ENCODE results near the gene C2orf72. TPM values are rescaled to one million over a fixed set of nuclear protein-coding genes. Genes with fewer than 3 reads are reported as not detected.

The C2orf72 gene
- total and polyA plus RNA-seq, 2 of the 13 experiments (the other 11 are each of a cell fraction or from before 2014, with no cell fraction given): 147 to 203 TPM

DNA sequence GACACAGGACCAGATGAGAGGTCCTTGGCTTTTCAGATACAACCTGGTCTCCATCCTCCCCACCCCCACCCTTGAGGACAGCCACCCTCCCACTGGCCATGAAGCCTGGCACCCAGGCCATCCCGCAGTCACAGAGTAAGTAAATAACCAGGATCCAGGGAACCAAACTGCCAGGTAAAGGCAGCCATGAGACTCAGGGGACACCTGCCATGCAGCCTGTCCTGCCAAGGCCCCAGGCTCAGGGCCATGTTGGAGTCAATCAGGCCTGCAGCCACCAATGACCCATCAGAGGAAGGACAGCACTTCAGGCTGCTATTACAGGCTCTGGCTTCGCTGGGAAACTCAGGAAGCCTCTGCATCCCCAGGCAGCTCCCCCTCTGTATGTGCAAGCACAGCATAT, 25.8 kb upstream of the C2orf72 start (continued):
- TF ChIP-seq, protein P1, sequence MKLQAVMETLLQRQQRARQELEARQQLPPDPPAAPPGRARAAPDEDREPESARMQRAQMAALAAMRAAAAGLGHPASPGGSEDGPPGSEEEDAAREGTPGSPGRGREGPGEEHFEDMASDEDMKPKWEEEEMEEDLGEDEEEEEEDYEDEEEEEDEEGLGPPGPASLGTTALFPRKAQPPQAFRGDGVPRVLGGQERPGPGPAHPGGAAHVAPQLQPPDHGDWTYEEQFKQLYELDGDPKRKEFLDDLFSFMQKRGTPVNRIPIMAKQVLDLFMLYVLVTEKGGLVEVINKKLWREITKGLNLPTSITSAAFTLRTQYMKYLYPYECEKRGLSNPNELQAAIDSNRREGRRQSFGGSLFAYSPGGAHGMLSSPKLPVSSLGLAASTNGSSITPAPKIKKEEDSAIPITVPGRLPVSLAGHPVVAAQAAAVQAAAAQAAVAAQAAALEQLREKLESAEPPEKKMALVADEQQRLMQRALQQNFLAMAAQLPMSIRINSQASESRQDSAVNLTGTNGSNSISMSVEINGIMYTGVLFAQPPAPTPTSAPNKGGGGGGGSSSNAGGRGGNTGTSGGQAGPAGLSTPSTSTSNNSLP (IDR thresholded peaks at IDR 0.05; ENCODE audit: low read depth, low read length): no peak
- no peak for TF ChIP-seq ZBTB1 (CRISPR knock-in tag; IDR thresholded peaks at IDR 0.05; ENCODE audit: borderline replicate concordance)

DNA sequence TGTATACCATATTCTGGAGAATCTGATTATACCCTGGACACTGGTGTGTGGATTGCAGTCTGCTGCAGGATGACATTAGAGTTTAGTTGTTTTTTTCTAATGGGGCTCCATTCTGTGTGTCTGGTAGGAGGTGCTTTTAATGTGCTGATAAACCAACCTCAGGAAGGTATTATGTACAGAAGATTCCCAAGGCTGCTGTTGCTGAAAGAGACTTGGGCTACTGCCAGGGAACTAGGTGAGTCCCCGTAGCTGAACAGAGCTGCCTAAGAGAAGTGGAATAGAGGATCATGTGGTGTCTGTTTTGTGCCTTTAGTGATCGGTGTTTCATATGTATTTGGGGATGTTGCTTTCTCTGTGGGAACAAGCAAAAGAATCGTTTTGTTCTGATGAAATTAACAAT, 24.9 kb upstream of the C2orf72 start:
- Histone ChIP-seq H3K27ac (ENCODE audit: extremely low read length, insufficient read depth, low read length) (no peak overlapping the region), H3K27me3 (ENCODE audit: control insufficient read depth in 1 of 2, insufficient read depth in 2 of 2, low read length in 2 of 2) (peaks cover 3 to 63% of the 10 kb centered on the region in 2 experiments; a peak in 4 of 5 replicates), H3K79me2 (ENCODE audit: insufficient read depth, low read length) (no peaks in the 10 kb centered on the region), H3K4me3 (replicated peaks in 1 of 3; ENCODE audit: insufficient read depth in 1 of 3, low read depth in 2 of 3, low read length in 3 of 3) (no peak overlapping the region), H3K36me3 (replicated peaks in 1 of 2; ENCODE audit: control insufficient read depth in 1 of 2, insufficient read depth in 2 of 2, low read length in 2 of 2) (no peaks in the 10 kb centered on the region), H3K4me2 (ENCODE audit: low read depth, low read length) (no peak overlapping the region), H3K9me3 (ENCODE audit: low read length) (no peaks in the 10 kb centered on the region), H4K20me1 (ENCODE audit: insufficient read depth, low read length) (no peaks in the 10 kb centered on the region), H3K4me1 (ENCODE audit: insufficient read depth, low read length) (peaks cover 35% of the 10 kb centered on the region), H2AFZ (ENCODE audit: low read length) (no peak overlapping the region), H3K9ac (ENCODE audit: insufficient read depth, low read depth, low read length) (no peak overlapping the region)
- in situ Hi-C loops (cut with HindIII; ENCODE audit: extremely low pct_ligation_motif_present, low pct_unique_long_range_greater_than_20kb): no loop called here
- BruUV-seq (replicated peaks): no TSS peak
- WGBS (ENCODE audit: low lambda C conversion rate): 36% methylated on average over 3 of the region's 3 CpGs
- ChIA-PET CTCF (ENCODE audit: low intra/inter-chr PET ratio, low total read pairs) (no interaction called here), POLR2A (interaction anchor here (1.1 kb wide), 1 partner anchor 38 kb away, joined by 3 read pairs; no protein-coding TSS in a partner anchor)
- intact Hi-C loops (cut with micrococcal nuclease; ENCODE audit: unreplicated experiment): no loop called here
- no peak for ATAC-seq
- DNase-seq (ENCODE audit: low spot score): no peak
- FAIRE-seq: no peak
- TF ChIP-seq MAFG (CRISPR knock-in tag; IDR thresholded peaks at IDR 0.05) (no peak), DR1 (CRISPR knock-in tag; IDR thresholded peaks at IDR 0.05) (no peak), KMT2A (CRISPR knock-in tag; IDR thresholded peaks at IDR 0.05) (no peak), ZNF615 (CRISPR knock-in tag; IDR thresholded peaks at IDR 0.05; ENCODE audit: borderline replicate concordance) (no peak), CEBPB (IDR thresholded peaks at IDR 0.05; ENCODE audit: borderline replicate concordance, low read depth, low read length) (no peak), NONO (IDR thresholded peaks at IDR 0.05) (no peak), NONO (CRISPR knock-in tag; conservative IDR thresholded peaks at IDR 0.05) (no peak), ZNF432 (CRISPR knock-in tag; IDR thresholded peaks at IDR 0.05; ENCODE audit: borderline replicate concordance) (no peak), SAFB2 (CRISPR knock-in tag; IDR thresholded peaks at IDR 0.05; ENCODE audit: borderline replicate concordance, low read depth) (no peak), NCOR1 (IDR thresholded peaks at IDR 0.05; ENCODE audit: borderline replicate concordance, low read length) (no peak), KAT2B (IDR thresholded peaks at IDR 0.05; ENCODE audit: borderline replicate concordance, low read depth, low read length) (no peak), DMAP1 (CRISPR knock-in tag; IDR thresholded peaks at IDR 0.05) (no peak)
- TF ChIP-seq, protein P2, sequence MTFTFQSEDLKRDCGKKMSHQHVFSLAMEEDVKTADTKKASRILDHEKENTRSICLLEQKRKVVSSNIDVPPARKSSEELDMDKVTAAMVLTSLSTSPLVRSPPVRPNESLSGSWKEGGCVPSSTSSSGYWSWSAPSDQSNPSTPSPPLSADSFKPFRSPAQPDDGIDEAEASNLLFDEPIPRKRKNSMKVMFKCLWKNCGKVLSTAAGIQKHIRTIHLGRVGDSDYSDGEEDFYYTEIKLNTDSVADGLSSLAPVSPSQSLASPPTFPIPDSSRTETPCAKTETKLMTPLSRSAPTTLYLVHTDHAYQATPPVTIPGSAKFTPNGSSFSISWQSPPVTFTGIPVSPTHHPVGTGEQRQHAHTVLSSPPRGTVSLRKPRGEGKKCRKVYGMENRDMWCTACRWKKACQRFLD (CRISPR knock-in tag; IDR thresholded peaks at IDR 0.05; ENCODE audit: borderline replicate concordance): no peak
- TF ChIP-seq, protein P3, sequence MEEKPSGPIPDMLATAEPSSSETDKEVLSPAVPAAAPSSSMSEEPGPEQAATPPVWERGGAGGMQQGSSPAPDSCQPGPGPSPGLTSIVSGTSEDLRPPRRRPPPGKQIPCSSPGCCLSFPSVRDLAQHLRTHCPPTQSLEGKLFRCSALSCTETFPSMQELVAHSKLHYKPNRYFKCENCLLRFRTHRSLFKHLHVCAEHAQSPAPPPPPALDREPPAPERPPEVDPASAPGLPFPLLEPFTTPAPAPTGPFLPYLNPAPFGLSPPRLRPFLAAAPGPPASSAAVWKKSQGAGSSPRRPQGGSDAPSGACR (CRISPR knock-in tag; IDR thresholded peaks at IDR 0.05): no peak
- TF ChIP-seq, protein P4, sequence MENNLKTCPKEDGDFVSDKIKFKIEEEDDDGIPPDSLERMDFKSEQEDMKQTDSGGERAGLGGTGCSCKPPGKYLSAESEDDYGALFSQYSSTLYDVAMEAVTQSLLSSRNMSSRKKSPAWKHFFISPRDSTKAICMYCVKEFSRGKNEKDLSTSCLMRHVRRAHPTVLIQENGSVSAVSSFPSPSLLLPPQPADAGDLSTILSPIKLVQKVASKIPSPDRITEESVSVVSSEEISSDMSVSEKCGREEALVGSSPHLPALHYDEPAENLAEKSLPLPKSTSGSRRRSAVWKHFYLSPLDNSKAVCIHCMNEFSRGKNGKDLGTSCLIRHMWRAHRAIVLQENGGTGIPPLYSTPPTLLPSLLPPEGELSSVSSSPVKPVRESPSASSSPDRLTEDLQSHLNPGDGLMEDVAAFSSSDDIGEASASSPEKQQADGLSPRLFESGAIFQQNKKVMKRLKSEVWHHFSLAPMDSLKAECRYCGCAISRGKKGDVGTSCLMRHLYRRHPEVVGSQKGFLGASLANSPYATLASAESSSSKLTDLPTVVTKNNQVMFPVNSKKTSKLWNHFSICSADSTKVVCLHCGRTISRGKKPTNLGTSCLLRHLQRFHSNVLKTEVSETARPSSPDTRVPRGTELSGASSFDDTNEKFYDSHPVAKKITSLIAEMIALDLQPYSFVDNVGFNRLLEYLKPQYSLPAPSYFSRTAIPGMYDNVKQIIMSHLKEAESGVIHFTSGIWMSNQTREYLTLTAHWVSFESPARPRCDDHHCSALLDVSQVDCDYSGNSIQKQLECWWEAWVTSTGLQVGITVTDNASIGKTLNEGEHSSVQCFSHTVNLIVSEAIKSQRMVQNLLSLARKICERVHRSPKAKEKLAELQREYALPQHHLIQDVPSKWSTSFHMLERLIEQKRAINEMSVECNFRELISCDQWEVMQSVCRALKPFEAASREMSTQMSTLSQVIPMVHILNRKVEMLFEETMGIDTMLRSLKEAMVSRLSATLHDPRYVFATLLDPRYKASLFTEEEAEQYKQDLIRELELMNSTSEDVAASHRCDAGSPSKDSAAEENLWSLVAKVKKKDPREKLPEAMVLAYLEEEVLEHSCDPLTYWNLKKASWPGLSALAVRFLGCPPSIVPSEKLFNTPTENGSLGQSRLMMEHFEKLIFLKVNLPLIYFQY (CRISPR knock-in tag; IDR thresholded peaks at IDR 0.05; ENCODE audit: borderline replicate concordance): no peak

All from HepG2 (cell line).